ENCODE data around the gene PODN.

The PODN gene

GRCh38 chr1:53057127-53057526, 4.9 kb upstream of the PODN start:
- no peak for DNase-seq

GRCh38 chr1:53060579-53060978, 1.4 kb upstream of the PODN start:
- no peak for DNase-seq

- no peak for DNase-seq
Measured at GRCh38 chr1:53061123-53061858, 722 bp upstream of the PODN start.

GRCh38 chr1:53062708-53063591, 937 bp downstream of the PODN start:
- no peak for DNase-seq

- no peak for DNase-seq
Measured at GRCh38 chr1:53063744-53064515, 1.9 kb downstream of the PODN start.

- DNase-seq: no peak
Measured at GRCh38 chr1:53065391-53065790, 3.4 kb downstream of the PODN start.

- DNase-seq: no peak
Measured at GRCh38 chr1:53066488-53066887, 4.5 kb downstream of the PODN start.

- DNase-seq: no peak
Measured at GRCh38 chr1:53066891-53067738, 5.1 kb downstream of the PODN start.

- DNase-seq: no peak
Measured at GRCh38 chr1:53067886-53068285, 5.9 kb downstream of the PODN start.

GRCh38 chr1:53068314-53069099, 6.5 kb downstream of the PODN start:
- DNase-seq: no peak

GRCh38 chr1:53069265-53069662, 7.3 kb downstream of the PODN start:
- DNase-seq: no peak

- no peak for DNase-seq
Measured at GRCh38 chr1:53069663-53070327, 7.8 kb downstream of the PODN start.

GRCh38 chr1:53070621-53071020, 8.6 kb downstream of the PODN start:
- no peak for DNase-seq

- DNase-seq: no peak
Measured at GRCh38 chr1:53071167-53071865, 9.3 kb downstream of the PODN start.

GRCh38 chr1:53071915-53072314, 9.9 kb downstream of the PODN start:
- DNase-seq: no peak

GRCh38 chr1:53073287-53073686, 11.3 kb downstream of the PODN start:
- DNase-seq: no peak

- DNase-seq: no peak
Measured at GRCh38 chr1:53073868-53074311, 11.9 kb downstream of the PODN start.

GRCh38 chr1:53074313-53075154, 12.5 kb downstream of the PODN start:
- DNase-seq: no peak

GRCh38 chr1:53075206-53075605, 13.2 kb downstream of the PODN start:
- DNase-seq: no peak
